Tibial artery (tissue), 4 donors: ENCODE results near the gene SGIP1.
A peak's percentile ranks its signal among the peaks of the same experiment; 100 is the strongest.

Experiments
- DNase-seq, 2 donors: peaks; one replicate each; pipeline ENCODE4 v3.0.0-alpha.2; 2019
- H3K27ac ChIP-seq, 2 donors: fragments of 200-600 bp; sonication (generic) in 1 of 2; 1 replicate in 1 of 2; 2 replicates in 1 of 2; pipeline ENCODE4 v1.5.1; 2018 to 2019; ENCODE audit warnings: mild to moderate bottlenecking in 1 of 2
- H3K27me3 ChIP-seq, 2 donors: fragments of 200-600 bp; sonication (generic) in 1 of 2; one replicate each; pipeline versions ENCODE4 v1.5.1 to v1.6.0; 2016 to 2019
- H3K36me3 ChIP-seq, 3 donors: fragments of 200-600 bp; sonication (generic) in 2 of 3; one replicate each; pipeline ENCODE4 v1.5.1; 2016 to 2019; ENCODE audit warnings: mild to moderate bottlenecking in 2 of 3
- H3K4me1 ChIP-seq, 4 donors: fragments of 200-600 bp; sonication (generic) in 2 of 4; 1 replicate in 3 of 4; 2 replicates in 1 of 4; pipeline ENCODE4 v1.5.1; 2016 to 2019
- H3K4me3 ChIP-seq, 2 donors: fragments of 200-600 bp; sonication (generic) in 1 of 2; 1 replicate in 1 of 2; 2 replicates in 1 of 2; pipeline ENCODE4 v1.5.1; 2018 to 2019; ENCODE audit warnings: mild to moderate bottlenecking in 2 of 2
- H3K9me3 ChIP-seq, 3 donors: fragments of 200-600 bp; sonication (generic) in 1 of 3; one replicate each; pipeline ENCODE4 v1.5.1; 2016 to 2019
- intact Hi-C: fragments of 100-400 bp; cut with DNase I; formaldehyde crosslinking; loops from one replicate; pipeline ENCODE4 v1.15.0; 2023; ENCODE audit warnings: low total_unique reads
- TF ChIP-seq, protein P1 (sequence below), 2 experiments: fragments of 200-600 bp in 1 of 2; fragments of 450-650 bp in 1 of 2; IDR thresholded peaks; one replicate each; pipeline ENCODE4 v1.5.1; 2017 to 2019; ENCODE audit warnings: antibody characterized with exemption in 2 of 2, mild to moderate bottlenecking in 1 of 2, moderate library complexity in 1 of 2

Gene SGIP1

DNA sequence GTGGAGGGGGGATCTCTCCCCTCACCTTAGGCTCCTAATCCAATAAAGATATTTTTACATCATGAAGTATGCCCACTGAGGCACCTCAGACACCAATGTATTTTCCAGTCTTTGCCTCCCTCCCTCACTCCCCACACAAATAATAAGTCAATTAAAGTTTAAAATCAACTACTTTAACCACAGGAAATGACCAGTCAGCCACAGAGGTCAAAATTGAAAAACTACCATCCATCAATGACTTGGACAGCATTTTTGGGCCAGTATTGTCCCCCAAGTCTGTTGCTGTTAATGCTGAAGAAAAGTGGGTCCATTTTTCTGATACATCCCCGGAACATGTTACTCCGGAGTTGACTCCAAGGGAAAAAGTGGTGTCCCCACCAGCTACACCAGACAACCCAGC is 147.7 kb downstream of the SGIP1 start:
- TF ChIP-seq, protein P1, sequence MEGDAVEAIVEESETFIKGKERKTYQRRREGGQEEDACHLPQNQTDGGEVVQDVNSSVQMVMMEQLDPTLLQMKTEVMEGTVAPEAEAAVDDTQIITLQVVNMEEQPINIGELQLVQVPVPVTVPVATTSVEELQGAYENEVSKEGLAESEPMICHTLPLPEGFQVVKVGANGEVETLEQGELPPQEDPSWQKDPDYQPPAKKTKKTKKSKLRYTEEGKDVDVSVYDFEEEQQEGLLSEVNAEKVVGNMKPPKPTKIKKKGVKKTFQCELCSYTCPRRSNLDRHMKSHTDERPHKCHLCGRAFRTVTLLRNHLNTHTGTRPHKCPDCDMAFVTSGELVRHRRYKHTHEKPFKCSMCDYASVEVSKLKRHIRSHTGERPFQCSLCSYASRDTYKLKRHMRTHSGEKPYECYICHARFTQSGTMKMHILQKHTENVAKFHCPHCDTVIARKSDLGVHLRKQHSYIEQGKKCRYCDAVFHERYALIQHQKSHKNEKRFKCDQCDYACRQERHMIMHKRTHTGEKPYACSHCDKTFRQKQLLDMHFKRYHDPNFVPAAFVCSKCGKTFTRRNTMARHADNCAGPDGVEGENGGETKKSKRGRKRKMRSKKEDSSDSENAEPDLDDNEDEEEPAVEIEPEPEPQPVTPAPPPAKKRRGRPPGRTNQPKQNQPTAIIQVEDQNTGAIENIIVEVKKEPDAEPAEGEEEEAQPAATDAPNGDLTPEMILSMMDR (IDR thresholded peaks at IDR 0.05), result no peak
- H3K4me1 ChIP-seq, result peaks cover 3 to 73% (median 38%) of the 10 kb centered on the region in 4 donors
- DNase-seq, result no peak
- no peaks in the 10 kb centered on the region for H3K27me3 ChIP-seq
- peak overlapping the region in 1 of 2 donors; percentile 45 for H3K27ac ChIP-seq
- intact Hi-C loops, result no loop called here
- H3K9me3 ChIP-seq, result no peaks in the 10 kb centered on the region
- H3K36me3 ChIP-seq, result no peaks in the 10 kb centered on the region
- H3K4me3 ChIP-seq, result no peak overlapping the region

GRCh38 chr1:66682106-66682505 is 148.2 kb downstream of the SGIP1 start:
- no peaks in the 10 kb centered on the region for H3K36me3 ChIP-seq
- no peak for DNase-seq
- no peaks in the 10 kb centered on the region for H3K9me3 ChIP-seq
- H3K27ac ChIP-seq, result peak overlapping the region in 1 of 2 donors; percentile 45
- H3K4me1 ChIP-seq, result peaks cover 3 to 73% (median 39%) of the 10 kb centered on the region in 4 donors
- intact Hi-C loops, result no loop called here
- no peaks in the 10 kb centered on the region for H3K27me3 ChIP-seq
- TF ChIP-seq, protein P1 (IDR thresholded peaks at IDR 0.05), result no peak
- no peak overlapping the region for H3K4me3 ChIP-seq

- H3K36me3 ChIP-seq, result peaks cover 0 to 4% (median 4%) of the 10 kb centered on the region in 3 donors
These were observed 150.4 kb downstream of the SGIP1 start for GRCh38 chr1:66684353-66684752.

GRCh38 chr1:66685265-66685664 is 151.3 kb downstream of the SGIP1 start:
- Histone ChIP-seq H3K9me3 (no peaks in the 10 kb centered on the region), H3K27me3 (no peaks in the 10 kb centered on the region), H3K4me1 (peaks cover 0 to 54% (median 22%) of the 10 kb centered on the region in 4 donors), H3K36me3 (peaks cover 9 to 13% (median 10%) of the 10 kb centered on the region in 3 donors), H3K4me3 (no peak overlapping the region), H3K27ac (peak overlapping the region; percentile 1 to 46)
- DNase-seq, result no peak
- intact Hi-C loops, result no loop called here
- TF ChIP-seq, protein P1 (IDR thresholded peaks at IDR 0.05), result no peak

More at GRCh38 chr1:66684353-66684752, 150.4 kb downstream of the SGIP1 start:
- peak overlapping the region; percentile 1 to 46 for H3K27ac ChIP-seq
- no peaks in the 10 kb centered on the region for H3K27me3 ChIP-seq
- DNase-seq, result no peak
- H3K4me3 ChIP-seq, result no peak overlapping the region
- TF ChIP-seq, protein P1 (IDR thresholded peaks at IDR 0.05), result no peak
- H3K4me1 ChIP-seq, result peaks cover 0 to 63% (median 25%) of the 10 kb centered on the region in 4 donors
- intact Hi-C loops, result no loop called here
- H3K9me3 ChIP-seq, result no peaks in the 10 kb centered on the region

GRCh38 chr1:66685670-66686069 is 151.7 kb downstream of the SGIP1 start:
- intact Hi-C loops, result no loop called here
- no peaks in the 10 kb centered on the region for H3K27me3 ChIP-seq
- TF ChIP-seq, protein P1 (IDR thresholded peaks at IDR 0.05), result no peak
- no peak for DNase-seq
- H3K27ac ChIP-seq, result peak overlapping the region; percentile 38 to 46
- no peaks in the 10 kb centered on the region for H3K9me3 ChIP-seq
- peaks cover 0 to 51% (median 22%) of the 10 kb centered on the region in 4 donors for H3K4me1 ChIP-seq
- no peak overlapping the region for H3K4me3 ChIP-seq
- peaks cover 11 to 14% (median 13%) of the 10 kb centered on the region in 3 donors for H3K36me3 ChIP-seq

GRCh38 chr1:66686406-66686805 is 152.5 kb downstream of the SGIP1 start:
- TF ChIP-seq, protein P1 (IDR thresholded peaks at IDR 0.05), result no peak
- no peak for DNase-seq
- Histone ChIP-seq H3K4me1 (peaks cover 0 to 51% (median 22%) of the 10 kb centered on the region in 4 donors), H3K27ac (peak overlapping the region; percentile 38 to 46), H3K4me3 (no peak overlapping the region), H3K36me3 (peaks cover 11 to 17% (median 13%) of the 10 kb centered on the region in 3 donors), H3K9me3 (no peaks in the 10 kb centered on the region), H3K27me3 (no peaks in the 10 kb centered on the region)
- intact Hi-C loops, result no loop called here
